Immature natural killer cell (primary cell): ENCODE data around the gene CEP72. TPM values are rescaled to one million over a fixed set of nuclear protein-coding genes. Genes with fewer than 3 reads are reported as not detected.

Source experiments
- DNase-seq, 3 donors: peaks; one replicate each; pipeline ENCODE4 v3.0.0; 2022; ENCODE audit warnings: mixed read lengths in 1 of 3
- H3K27ac Mint-ChIP-seq, 6 donors: one replicate each; pipeline ENCODE4 v1.8.0; 2020; ENCODE audit warnings: mixed read lengths in 6 of 6, mild to moderate bottlenecking in 5 of 6, inconsistent platforms in 4 of 6, moderate library complexity in 3 of 6
- H3K27me3 Mint-ChIP-seq, 3 donors: one replicate each; pipeline ENCODE4 v1.8.0; 2020 to 2021; ENCODE audit warnings: low read depth in 3 of 3, mild to moderate bottlenecking in 3 of 3, mixed read lengths in 3 of 3, moderate library complexity in 3 of 3, inconsistent platforms in 1 of 3
- H3K36me3 Mint-ChIP-seq, 3 donors: one replicate each; pipeline ENCODE4 v1.8.0; 2020; ENCODE audit warnings: mixed read lengths in 3 of 3, inconsistent platforms in 2 of 3, mild to moderate bottlenecking in 2 of 3
- H3K4me1 Mint-ChIP-seq, 2 donors: one replicate each; pipeline ENCODE4 v1.8.0; 2020; ENCODE audit warnings: inconsistent platforms in 2 of 2, mild to moderate bottlenecking in 2 of 2, mixed read lengths in 2 of 2, moderate library complexity in 1 of 2
- H3K4me3 Mint-ChIP-seq, 5 donors: one replicate each; pipeline ENCODE4 v1.8.0; 2020; ENCODE audit warnings: mild to moderate bottlenecking in 5 of 5, mixed read lengths in 5 of 5, inconsistent platforms in 3 of 5, moderate library complexity in 3 of 5
- H3K9me3 Mint-ChIP-seq, 6 donors: one replicate each; pipeline ENCODE4 v1.8.0; 2020; ENCODE audit warnings: mild to moderate bottlenecking in 6 of 6, mixed read lengths in 6 of 6, inconsistent platforms in 4 of 6, moderate library complexity in 3 of 6
- polyA plus RNA-seq, 3 donors: library from polyadenylated mRNA; unstranded; fragments of 300-500 nt; fragmentation: Illumina TruSeq; gene quantifications; one replicate each; pipeline ENCODE4 v1.2.3, GENCODE V29; 2021

CEP72 gene
- polyA plus RNA-seq, 3 donors from 2014 or later, result 1.9 to 4.0 (median 2.5) TPM

DNA sequence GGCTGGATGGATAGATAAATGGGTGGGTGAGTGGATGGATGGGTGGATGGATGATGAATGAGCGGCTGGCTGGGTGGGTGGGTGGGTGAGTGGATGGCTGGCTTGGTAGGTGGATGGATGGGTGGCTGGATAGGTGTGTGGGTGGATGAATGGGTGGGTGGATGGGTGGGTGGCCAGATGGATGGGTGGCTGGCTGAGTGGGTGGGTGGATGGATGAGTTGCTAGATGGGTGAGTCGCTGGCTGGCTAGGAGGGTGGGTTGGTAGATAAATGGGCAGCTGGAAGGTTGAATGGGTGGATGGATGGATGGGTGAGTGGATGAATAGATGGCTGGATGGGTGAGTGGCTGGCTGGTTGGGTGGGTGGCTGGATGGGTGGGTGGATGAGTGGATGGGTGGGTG, 27.9 kb upstream of the CEP72 start:
- Mint-ChIP-seq H3K36me3 (no peaks in the 10 kb centered on the region), H3K4me3 (no peak overlapping the region), H3K9me3 (no peaks in the 10 kb centered on the region), H3K27ac (no peak overlapping the region), H3K4me1 (no peaks in the 10 kb centered on the region), H3K27me3 (peaks cover 0 to 8% (median 3%) of the 10 kb centered on the region in 3 donors)
- no peak for DNase-seq

DNA sequence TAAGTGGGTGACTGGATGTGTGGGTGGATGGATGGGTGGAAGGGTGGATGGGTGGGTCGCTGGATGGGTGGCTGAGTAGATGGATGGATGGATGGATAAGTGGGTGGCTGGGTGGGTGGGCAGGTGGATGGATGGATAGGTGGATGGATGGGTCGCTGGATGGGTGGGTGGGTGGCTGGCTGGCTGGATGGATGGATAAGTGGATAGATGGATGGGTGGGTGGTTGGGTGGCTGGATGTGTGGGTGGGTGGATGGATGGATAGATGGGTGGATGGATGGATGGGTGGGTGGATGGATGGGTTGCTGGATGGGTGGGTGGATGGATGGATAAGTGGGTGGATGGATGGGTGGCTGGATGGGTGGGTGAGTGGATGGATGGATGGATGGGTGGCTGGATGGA, 27.3 kb upstream of the CEP72 start:
- Mint-ChIP-seq H3K4me3 (no peak overlapping the region), H3K27ac (no peak overlapping the region), H3K36me3 (no peaks in the 10 kb centered on the region), H3K4me1 (peaks cover 0 to 5% of the 10 kb centered on the region in 2 donors), H3K9me3 (no peaks in the 10 kb centered on the region), H3K27me3 (peaks cover 0 to 6% (median 3%) of the 10 kb centered on the region in 3 donors)
- DNase-seq, result no peak

DNA sequence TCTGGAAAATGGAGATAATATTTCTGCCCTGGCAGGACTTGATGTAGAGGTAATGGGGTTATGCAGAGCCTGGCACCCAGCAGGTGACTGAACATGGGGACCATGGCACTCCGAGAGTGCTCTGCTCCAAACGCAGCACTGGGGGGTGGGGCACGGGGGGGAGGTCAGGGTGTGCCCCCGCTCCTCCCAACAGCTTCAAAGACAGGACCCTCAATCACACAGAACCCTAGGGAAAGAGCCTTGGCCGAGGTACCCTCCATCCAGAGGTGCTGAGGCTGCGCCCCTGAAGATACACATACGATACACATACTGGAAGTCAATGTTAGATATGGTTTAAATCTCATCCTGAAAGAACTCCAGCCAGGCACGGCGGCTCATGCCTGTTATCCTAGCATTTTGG, 26.6 kb upstream of the CEP72 start:
- Mint-ChIP-seq H3K4me3 (no peak overlapping the region), H3K36me3 (no peaks in the 10 kb centered on the region), H3K9me3 (no peaks in the 10 kb centered on the region), H3K27ac (no peak overlapping the region), H3K4me1 (peaks cover 0 to 5% of the 10 kb centered on the region in 2 donors), H3K27me3 (peaks cover under 1 to 6% (median 3%) of the 10 kb centered on the region in 3 donors)
- DNase-seq, result no peak

DNA sequence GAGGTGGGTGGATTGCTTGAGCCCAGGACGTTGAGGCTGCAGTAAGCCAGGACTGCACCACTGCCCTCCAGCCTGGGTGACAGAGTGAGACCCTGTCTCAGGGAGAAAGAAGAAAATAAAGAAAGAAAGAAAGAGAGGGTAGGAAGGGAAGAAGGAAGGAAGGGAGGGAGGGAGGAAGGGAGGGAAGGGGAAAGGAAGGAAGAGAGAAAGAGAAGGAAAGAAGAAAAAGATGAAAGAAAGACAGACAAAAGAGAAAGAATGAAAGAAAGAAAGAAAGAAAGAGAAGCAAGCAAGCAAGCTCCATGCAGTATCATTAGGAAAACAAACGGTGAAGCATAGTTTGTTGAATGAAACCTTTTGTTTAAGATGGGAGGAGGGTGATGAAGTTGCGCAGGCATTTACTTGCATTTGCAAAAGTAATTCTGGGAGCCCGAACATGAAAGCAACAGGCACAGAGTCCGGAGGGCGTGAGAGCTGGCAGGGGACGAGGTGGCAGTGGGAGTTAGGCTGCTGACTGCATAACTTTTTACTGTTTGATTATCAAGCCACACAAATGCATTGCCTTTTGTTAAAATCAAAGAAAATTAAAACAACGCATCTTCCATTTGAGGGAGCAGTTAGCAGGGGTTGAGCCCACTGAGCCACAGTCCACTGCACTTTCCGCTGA, 26.0 kb upstream of the CEP72 start:
- Mint-ChIP-seq H3K27ac (no peak overlapping the region), H3K36me3 (no peaks in the 10 kb centered on the region), H3K4me1 (peaks cover 0 to 5% of the 10 kb centered on the region in 2 donors), H3K27me3 (peaks cover 1 to 4% (median 4%) of the 10 kb centered on the region in 3 donors), H3K4me3 (no peak overlapping the region), H3K9me3 (no peaks in the 10 kb centered on the region)
- no peak for DNase-seq

DNA sequence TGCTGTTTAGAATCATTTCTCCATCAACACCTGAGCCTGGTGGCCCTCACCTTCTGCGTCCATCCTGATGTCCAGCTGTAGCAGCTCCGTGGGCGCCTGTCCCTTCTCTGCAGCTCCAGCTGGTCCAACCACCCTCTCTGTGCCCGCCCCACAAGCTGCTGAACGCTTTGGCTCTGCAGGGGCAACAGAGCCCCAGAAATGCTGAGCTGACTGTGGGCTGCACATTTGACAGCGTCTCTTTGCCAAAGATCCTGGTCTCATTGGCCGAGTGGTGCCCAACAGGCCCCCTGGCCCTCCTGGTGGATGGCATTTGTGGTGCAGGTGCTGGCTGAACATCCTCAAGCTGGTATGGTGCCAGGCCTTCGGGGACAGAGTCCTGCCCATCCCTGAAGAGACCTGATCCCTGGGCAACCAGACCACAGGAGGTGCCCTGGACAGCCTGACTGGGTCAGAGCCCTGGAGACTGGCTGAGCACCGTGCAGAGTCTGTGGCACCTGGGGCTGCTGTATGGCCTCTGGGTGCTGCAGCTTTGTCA, 25.3 kb upstream of the CEP72 start:
- no peak overlapping the region for H3K27ac Mint-ChIP-seq
- H3K4me3 Mint-ChIP-seq, result no peak overlapping the region
- H3K27me3 Mint-ChIP-seq, result peaks cover 1 to 5% (median 2%) of the 10 kb centered on the region in 3 donors
- no peaks in the 10 kb centered on the region for H3K36me3 Mint-ChIP-seq
- H3K4me1 Mint-ChIP-seq, result peaks cover 0 to 5% of the 10 kb centered on the region in 2 donors
- DNase-seq, result no peak
- no peaks in the 10 kb centered on the region for H3K9me3 Mint-ChIP-seq

DNA sequence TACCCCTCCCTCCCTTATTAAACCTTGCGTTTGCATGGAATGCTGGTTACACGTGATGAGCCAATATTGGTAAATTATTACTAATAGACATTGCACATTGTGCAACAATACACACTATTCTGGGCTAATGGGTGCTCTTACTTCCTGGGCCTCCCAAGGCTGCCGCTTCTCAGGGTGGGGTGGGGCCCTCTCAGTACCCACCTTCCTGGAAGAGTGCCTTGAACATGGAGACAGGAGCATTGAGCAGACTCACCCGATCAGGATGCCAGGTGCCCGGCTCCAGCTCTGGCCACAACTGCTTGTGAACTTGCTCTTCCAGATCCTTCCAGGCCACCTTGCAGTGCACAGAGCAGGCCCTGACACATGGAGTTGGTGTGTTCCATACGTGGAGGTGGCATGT, 24.7 kb upstream of the CEP72 start:
- Mint-ChIP-seq H3K9me3 (no peaks in the 10 kb centered on the region), H3K36me3 (no peaks in the 10 kb centered on the region), H3K4me1 (peaks cover 0 to 5% of the 10 kb centered on the region in 2 donors), H3K27ac (peak overlapping the region in 1 of 6 donors; percentile 32), H3K4me3 (no peak overlapping the region), H3K27me3 (peaks cover 1 to 5% (median 2%) of the 10 kb centered on the region in 3 donors)
- DNase-seq, result no peak

DNA sequence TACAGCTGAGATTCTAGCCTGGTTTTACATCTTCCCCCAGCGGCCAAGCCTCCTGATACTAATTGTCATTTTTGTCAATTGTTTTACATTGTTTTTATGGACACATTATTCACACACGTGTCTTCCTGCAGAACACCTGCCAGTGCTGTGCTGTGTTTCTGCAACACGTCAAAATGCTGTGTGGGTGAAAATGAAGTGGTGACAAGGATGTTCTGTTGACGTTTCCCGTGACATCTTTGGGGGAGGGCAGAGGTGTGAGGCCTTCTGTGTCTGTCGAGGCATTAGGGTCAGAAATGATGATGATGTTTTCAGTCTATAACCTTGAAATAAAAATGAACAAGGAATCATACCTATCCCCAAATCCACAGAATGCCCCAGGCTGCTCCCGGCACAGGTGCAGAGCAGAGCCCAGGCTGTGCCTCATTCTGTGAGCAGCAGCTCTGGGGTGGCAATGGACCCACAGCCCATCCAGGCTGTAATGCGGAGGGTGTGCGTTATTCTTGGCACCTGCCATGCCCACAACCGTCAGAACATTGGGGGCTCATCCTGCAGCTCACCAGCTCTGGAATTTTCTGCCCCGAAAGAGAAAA, 23.6 kb upstream of the CEP72 start:
- H3K36me3 Mint-ChIP-seq, result no peaks in the 10 kb centered on the region
- no peak overlapping the region for H3K4me3 Mint-ChIP-seq
- peaks cover 2 to 6% (median 5%) of the 10 kb centered on the region in 3 donors for H3K27me3 Mint-ChIP-seq
- no peak for DNase-seq
- H3K9me3 Mint-ChIP-seq, result no peaks in the 10 kb centered on the region
- no peak overlapping the region for H3K27ac Mint-ChIP-seq
- H3K4me1 Mint-ChIP-seq, result peaks cover 0 to 5% of the 10 kb centered on the region in 2 donors

DNA sequence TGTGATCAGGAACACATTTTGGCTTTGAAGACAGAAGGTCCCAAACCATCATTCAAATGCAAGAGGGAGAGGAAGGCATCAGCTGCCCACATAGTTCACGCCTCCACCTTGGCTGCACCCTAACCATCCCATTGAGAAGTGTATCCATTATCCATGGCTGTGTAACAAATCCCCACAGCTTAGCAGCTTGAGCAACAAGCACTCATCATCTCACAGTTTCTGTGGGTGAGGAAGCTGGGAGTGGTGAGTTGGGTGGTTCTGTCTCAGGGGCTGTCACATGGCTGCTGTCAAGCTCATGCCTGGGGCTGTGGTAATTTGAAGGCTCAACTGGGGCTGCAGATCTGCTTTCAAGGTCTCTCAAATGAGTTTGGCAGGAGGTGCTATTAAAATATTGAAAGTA, 23.0 kb upstream of the CEP72 start:
- H3K9me3 Mint-ChIP-seq, result no peaks in the 10 kb centered on the region
- peaks cover 0 to 5% of the 10 kb centered on the region in 2 donors for H3K4me1 Mint-ChIP-seq
- H3K27me3 Mint-ChIP-seq, result peaks cover 2 to 8% (median 5%) of the 10 kb centered on the region in 3 donors
- H3K36me3 Mint-ChIP-seq, result no peaks in the 10 kb centered on the region
- H3K4me3 Mint-ChIP-seq, result no peak overlapping the region
- DNase-seq, result no peak
- H3K27ac Mint-ChIP-seq, result no peak overlapping the region

DNA sequence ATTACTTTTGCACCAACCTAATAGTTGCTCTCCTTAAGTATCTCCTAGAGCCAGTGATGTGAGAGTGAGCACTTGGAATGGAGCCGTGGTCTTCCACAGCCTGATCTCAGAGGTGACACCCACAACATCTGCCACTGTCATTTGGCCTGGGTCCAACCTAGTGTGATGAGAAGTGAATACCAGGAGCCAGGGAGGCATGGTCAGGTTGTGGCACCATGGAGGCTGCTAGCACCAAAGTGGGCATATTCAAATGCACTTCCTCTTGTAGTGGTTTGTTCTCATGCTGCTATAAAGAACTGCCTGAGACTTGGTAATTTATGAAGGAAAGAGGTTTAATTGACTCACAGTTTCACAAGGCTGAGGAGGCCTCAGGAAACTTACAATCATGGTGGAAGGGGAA, 22.6 kb upstream of the CEP72 start:
- Mint-ChIP-seq H3K27ac (peak overlapping the region in 1 of 6 donors; percentile 47), H3K27me3 (peaks cover 2 to 11% (median 5%) of the 10 kb centered on the region in 3 donors), H3K4me3 (peak overlapping the region in 1 of 5 donors; percentile 42), H3K4me1 (peaks cover 0 to 5% of the 10 kb centered on the region in 2 donors), H3K36me3 (no peaks in the 10 kb centered on the region), H3K9me3 (no peaks in the 10 kb centered on the region)
- no peak for DNase-seq

DNA sequence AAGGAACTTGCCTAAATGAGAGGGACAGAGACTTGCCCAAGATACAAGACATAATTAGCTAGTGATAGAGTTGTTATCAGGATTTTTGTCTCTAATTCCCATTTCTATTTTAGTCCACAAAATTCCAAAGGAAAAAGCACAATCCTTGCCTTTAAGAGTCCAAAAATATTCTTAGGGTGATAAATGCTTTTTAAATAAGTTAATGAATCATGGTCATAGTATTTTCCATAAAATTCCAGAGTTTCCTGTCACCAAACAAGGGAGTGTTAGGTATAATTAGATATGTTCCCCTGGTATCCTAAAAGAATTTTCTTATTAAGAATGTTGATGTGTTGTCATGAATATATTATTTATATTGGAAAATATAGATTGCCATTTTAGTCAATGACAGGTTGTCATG, 21.8 kb upstream of the CEP72 start:
- H3K9me3 Mint-ChIP-seq, result no peaks in the 10 kb centered on the region
- DNase-seq, result no peak
- H3K4me1 Mint-ChIP-seq, result peaks cover 0 to 5% of the 10 kb centered on the region in 2 donors
- H3K4me3 Mint-ChIP-seq, result no peak overlapping the region
- H3K27ac Mint-ChIP-seq, result no peak overlapping the region
- no peaks in the 10 kb centered on the region for H3K36me3 Mint-ChIP-seq
- H3K27me3 Mint-ChIP-seq, result peaks cover 2 to 17% (median 5%) of the 10 kb centered on the region in 3 donors

DNA sequence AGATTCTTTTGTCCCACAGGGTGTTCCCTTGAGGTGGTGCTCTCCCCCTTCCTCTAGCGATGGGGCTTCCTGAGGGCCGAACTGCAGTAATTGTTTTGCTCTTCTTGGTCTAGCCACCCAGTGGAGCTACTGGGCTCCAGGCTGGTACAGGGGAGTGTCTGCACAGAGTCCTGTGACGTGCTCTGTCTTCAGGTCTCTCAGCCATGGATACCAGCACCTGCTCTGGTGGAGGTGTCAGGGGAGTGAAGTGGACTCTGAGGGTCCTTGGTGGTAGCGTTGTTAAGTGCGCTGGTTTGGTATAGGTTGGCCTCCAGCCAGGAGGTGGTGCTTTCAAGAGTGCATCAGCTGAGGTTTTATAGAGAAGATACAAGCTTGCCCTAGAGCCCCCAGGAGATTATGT, 20.4 kb upstream of the CEP72 start:
- peaks cover 2 to 19% (median 7%) of the 10 kb centered on the region in 3 donors for H3K27me3 Mint-ChIP-seq
- H3K36me3 Mint-ChIP-seq, result no peaks in the 10 kb centered on the region
- no peaks in the 10 kb centered on the region for H3K9me3 Mint-ChIP-seq
- peaks cover 0 to 5% of the 10 kb centered on the region in 2 donors for H3K4me1 Mint-ChIP-seq
- H3K27ac Mint-ChIP-seq, result no peak overlapping the region
- no peak overlapping the region for H3K4me3 Mint-ChIP-seq
- no peak for DNase-seq

DNA sequence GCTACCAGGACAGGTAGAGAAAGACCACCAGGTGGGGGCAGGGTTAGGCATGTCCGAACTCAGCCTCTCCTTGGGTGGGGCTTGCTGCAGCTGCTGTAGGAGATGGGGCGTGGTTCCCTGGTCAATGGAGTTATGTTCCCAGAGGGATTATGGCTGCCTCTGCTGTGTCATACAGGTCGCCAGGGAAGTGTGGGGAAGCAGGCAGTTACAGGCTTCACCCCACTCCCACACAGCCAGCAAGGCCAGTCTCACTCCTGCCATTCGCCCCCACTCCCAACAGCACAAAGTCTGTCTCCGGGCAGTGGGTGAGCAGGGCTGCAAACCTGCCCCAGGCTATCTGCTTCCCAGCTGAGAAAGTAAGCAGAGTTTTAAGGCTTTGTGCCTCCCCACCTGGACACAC, 20.0 kb upstream of the CEP72 start:
- no peak overlapping the region for H3K4me3 Mint-ChIP-seq
- H3K27ac Mint-ChIP-seq, result no peak overlapping the region
- H3K27me3 Mint-ChIP-seq, result peaks cover 2 to 19% (median 11%) of the 10 kb centered on the region in 3 donors
- H3K9me3 Mint-ChIP-seq, result no peaks in the 10 kb centered on the region
- peaks cover 0 to 5% of the 10 kb centered on the region in 2 donors for H3K4me1 Mint-ChIP-seq
- no peak for DNase-seq
- H3K36me3 Mint-ChIP-seq, result no peaks in the 10 kb centered on the region

DNA sequence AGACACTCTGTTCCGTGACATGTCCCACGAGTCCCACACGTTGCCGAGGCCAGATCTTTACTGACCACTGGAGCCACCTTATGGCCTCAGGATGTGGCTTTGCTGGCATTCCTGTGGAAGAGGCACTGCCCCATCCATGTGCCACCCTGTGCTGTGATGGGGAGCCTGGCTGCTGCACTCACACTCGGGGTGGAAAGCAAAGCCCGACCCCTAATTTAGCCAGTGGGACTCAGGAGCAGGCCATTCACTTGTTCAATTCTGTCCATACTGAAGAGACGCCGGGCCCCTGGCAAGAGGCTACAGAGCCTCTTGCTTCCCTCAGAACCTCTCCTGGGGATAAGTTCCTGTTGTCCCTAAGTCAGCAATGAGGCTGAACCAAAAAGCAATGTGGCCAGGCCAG, 18.6 kb upstream of the CEP72 start:
- Mint-ChIP-seq H3K27ac (no peak overlapping the region), H3K27me3 (peaks cover 2 to 19% (median 13%) of the 10 kb centered on the region in 3 donors), H3K36me3 (no peaks in the 10 kb centered on the region), H3K4me1 (peaks cover 0 to 5% of the 10 kb centered on the region in 2 donors), H3K4me3 (no peak overlapping the region), H3K9me3 (no peaks in the 10 kb centered on the region)
- DNase-seq, result no peak

DNA sequence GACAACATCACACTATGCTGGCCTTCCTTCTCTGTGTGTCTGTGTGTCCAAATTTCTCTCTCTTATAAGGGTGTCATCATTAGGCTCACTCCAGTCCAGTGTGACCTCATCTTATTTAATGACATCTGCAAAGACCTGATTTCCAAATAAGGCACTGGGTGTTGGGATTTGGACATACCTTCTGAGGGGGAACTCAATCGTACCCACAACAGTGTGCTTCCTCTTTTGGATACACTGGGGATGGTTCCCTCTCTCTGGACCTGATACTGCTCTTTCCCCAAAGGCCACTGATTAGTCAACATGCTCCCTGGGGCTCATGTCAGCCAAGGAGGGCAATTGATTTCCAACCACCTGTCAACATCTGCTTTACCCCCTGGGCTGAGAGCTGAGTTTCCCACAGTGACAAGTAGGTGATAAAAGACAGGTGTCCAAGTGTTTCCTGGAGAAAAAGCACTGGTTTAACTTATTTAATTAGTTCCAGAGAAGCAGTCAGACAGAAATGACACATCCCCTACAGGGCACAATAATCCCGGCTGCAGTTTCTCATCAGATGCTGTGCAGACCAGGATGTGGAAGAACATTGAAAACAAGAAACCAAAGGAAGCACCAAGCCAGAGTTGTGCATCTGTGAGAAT, 17.8 kb upstream of the CEP72 start:
- Mint-ChIP-seq H3K36me3 (no peaks in the 10 kb centered on the region), H3K4me1 (peaks cover 0 to 5% of the 10 kb centered on the region in 2 donors), H3K4me3 (no peak overlapping the region), H3K9me3 (no peaks in the 10 kb centered on the region), H3K27me3 (peaks cover 3 to 21% (median 13%) of the 10 kb centered on the region in 3 donors), H3K27ac (no peak overlapping the region)
- DNase-seq, result no peak
